Uterus (tissue), 4 donors: ENCODE results near the gene METTL24. TPM values are rescaled to one million over a fixed set of nuclear protein-coding genes. Genes with fewer than 3 reads are reported as not detected.
A peak's percentile ranks its signal among the peaks of the same experiment; 100 is the strongest.

Experiments used
- DNase-seq, 2 donors: peaks; one replicate each; pipeline ENCODE4 v3.0.0-alpha.2; 2019 to 2020
- H3K27ac ChIP-seq, 2 donors: fragments of 200-600 bp; sonication (generic); 1 replicate in 1 of 2; 2 replicates in 1 of 2; pipeline ENCODE4 v1.5.1; 2016 to 2018
- H3K27me3 ChIP-seq, 2 donors: fragments of 200-600 bp; sonication (generic); one replicate each; pipeline ENCODE4 v1.5.1; 2018 to 2019; ENCODE audit warnings: control low read depth in 1 of 2
- H3K36me3 ChIP-seq, 2 donors: fragments of 200-600 bp; sonication (generic); one replicate each; pipeline ENCODE4 v1.5.1; 2019; ENCODE audit warnings: control low read depth in 1 of 2
- H3K4me1 ChIP-seq, 2 donors: fragments of 200-600 bp; sonication (generic); one replicate each; pipeline ENCODE4 v1.5.1; 2018 to 2019; ENCODE audit warnings: control low read depth in 1 of 2
- H3K4me3 ChIP-seq, 2 donors: fragments of 200-600 bp; sonication (generic); 1 replicate in 1 of 2; 2 replicates in 1 of 2; pipeline ENCODE4 v1.5.1; 2018 to 2019; ENCODE audit warnings: mild to moderate bottlenecking in 1 of 2
- H3K9me3 ChIP-seq, 2 donors: fragments of 200-600 bp; sonication (generic); one replicate each; pipeline ENCODE4 v1.5.1; 2019; ENCODE audit warnings: control low read depth in 1 of 2
- CTCF ChIP-seq, 4 experiments: fragments of 200-600 bp in 2 of 4; fragments of 450-650 bp in 2 of 4; sonication (generic) in 2 of 4; IDR thresholded peaks; one replicate each; pipeline ENCODE4 v1.5.1; 2016 to 2019; ENCODE audit warnings: antibody characterized with exemption in 4 of 4, mild to moderate bottlenecking in 2 of 4, moderate library complexity in 1 of 4
- POLR2A ChIP-seq, 2 donors: fragments of 450-650 bp; IDR thresholded peaks; one replicate each; pipeline ENCODE4 v1.6.1; 2016; ENCODE audit warnings: antibody characterized with exemption in 2 of 2, mild to moderate bottlenecking in 1 of 2, moderate library complexity in 1 of 2
- intact Hi-C: fragments of 100-400 bp; cut with DNase I; formaldehyde crosslinking; loops from one replicate; pipeline ENCODE4 v1.15.1; 2023; ENCODE audit warnings: low total_unique reads
- total RNA-seq, 4 donors: library from RNA; depleted of rRNA in 3 of 4; stranded (reverse); fragments of >200 nt in 3 of 4; gene quantifications; one replicate each; pipeline versions ENCODE4 v1.1.0 to v1.2.4, GENCODE V29; 2014 to 2023
- donor health status: DM: yes; HTN: yes; CAD: no.

METTL24 gene
- total RNA-seq, 4 donors from 2014 or later, result 18.0 to 47.2 (median 30.7) TPM; not detected in 1

DNA sequence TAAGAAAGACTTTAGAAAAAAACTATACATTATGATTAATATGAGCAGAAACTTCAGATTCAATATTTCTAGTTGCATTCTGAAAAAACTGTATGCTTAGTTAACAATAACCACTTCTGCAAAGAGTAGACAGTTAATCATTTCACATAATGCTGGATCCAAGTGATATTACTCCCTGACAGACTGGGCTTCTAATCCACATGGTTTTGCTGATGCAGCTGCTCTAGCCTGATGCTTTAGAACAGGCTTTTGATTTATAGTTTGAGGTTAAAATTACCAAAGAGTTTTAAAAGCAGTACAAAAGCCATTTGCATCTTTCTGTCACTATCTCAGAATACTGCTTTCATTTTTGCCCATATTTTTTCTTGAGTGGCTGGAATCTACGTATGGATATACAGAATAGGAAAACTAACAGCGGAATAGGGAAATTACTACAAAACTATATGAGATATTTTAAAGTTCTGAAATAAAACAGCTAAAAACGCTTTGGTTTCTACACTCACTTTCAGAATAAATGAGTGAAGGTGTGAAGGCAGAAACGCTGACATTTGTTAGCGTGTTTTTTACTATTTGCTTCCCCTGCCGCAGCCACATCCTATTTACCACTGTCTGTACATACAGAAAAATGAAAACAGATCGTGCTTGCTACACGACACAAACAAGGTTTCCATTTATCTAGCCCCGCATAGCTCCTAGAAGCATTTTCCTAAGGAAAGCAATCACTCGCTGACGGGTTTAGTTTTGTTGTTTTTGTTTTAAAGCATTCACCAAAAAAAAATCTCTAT lies 61.7 kb downstream of the METTL24 start:
- Histone ChIP-seq H3K4me3 (peak overlapping the region in 1 of 2 donors; percentile 31), H3K36me3 (no peaks in the 10 kb centered on the region), H3K9me3 (no peaks in the 10 kb centered on the region), H3K27me3 (no peaks in the 10 kb centered on the region), H3K4me1 (no peaks in the 10 kb centered on the region), H3K27ac (peak overlapping the region; percentile 50 to 67)
- intact Hi-C loops, result no loop called here
- DNase-seq, result no peak
- TF ChIP-seq CTCF (IDR thresholded peaks at IDR 0.05) (no peak), POLR2A (IDR thresholded peaks at IDR 0.05) (no peak)

GRCh38 chr6:110295451-110296165 lies 62.5 kb downstream of the METTL24 start:
- Histone ChIP-seq H3K9me3 (no peaks in the 10 kb centered on the region), H3K27ac (peak overlapping the region in 1 of 2 donors; percentile 50), H3K27me3 (no peaks in the 10 kb centered on the region), H3K4me1 (no peaks in the 10 kb centered on the region), H3K36me3 (no peaks in the 10 kb centered on the region), H3K4me3 (no peak overlapping the region)
- no peak for DNase-seq
- intact Hi-C loops, result no loop called here
- TF ChIP-seq POLR2A (IDR thresholded peaks at IDR 0.05) (no peak), CTCF (IDR thresholded peaks at IDR 0.05) (no peak)

GRCh38 chr6:110287462-110288341 lies 70.4 kb downstream of the METTL24 start:
- H3K36me3 ChIP-seq, result no peaks in the 10 kb centered on the region
- no peak overlapping the region for H3K27ac ChIP-seq
- intact Hi-C loops, result no loop called here
- TF ChIP-seq POLR2A (IDR thresholded peaks at IDR 0.05), result no peak
- H3K27me3 ChIP-seq, result no peaks in the 10 kb centered on the region
- H3K4me3 ChIP-seq, result no peak overlapping the region
- peaks cover 0 to 7% of the 10 kb centered on the region in 2 donors for H3K4me1 ChIP-seq
- no peak for DNase-seq
- H3K9me3 ChIP-seq, result no peaks in the 10 kb centered on the region

DNA sequence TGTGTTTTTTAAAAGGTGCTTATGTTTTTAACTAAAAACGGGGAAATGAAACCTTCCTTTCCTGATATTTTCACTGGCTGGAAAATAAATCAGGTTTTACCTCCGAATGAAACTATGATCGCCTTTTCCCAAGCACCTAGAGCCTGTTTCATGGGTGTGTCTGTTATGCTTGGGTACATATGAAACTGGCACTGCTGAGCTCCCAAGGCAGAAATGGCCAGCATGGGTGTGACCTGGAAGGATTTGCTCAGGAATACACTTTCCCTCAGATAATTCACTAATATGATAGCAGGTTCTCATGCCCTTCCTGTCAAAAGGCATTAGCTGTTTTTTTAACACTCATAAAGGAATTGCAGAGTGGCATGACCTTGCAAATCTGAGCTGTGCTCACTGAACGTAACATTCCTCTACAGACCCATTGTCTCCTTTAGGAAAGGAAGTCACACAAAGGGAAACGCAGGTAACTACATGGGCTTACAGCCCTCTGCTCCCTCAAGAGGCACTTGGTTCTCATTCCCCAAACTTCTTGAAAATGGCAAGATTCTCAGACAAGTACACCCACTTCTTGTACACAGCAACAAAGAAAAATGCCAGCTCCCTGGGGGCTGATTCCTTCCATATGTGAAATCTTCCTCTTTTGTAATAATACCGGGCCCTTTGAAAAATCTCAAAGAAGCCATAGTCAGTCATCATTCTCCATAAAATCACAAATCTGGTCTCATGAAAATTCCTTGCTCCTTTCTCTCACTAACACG lies 72.7 kb downstream of the METTL24 start:
- intact Hi-C loops, result no loop called here
- Histone ChIP-seq H3K36me3 (no peaks in the 10 kb centered on the region), H3K27ac (no peak overlapping the region), H3K9me3 (no peaks in the 10 kb centered on the region), H3K27me3 (no peaks in the 10 kb centered on the region), H3K4me3 (no peak overlapping the region), H3K4me1 (peaks cover 0 to 7% of the 10 kb centered on the region in 2 donors)
- TF ChIP-seq POLR2A (IDR thresholded peaks at IDR 0.05) (no peak), CTCF (IDR thresholded peaks at IDR 0.05) (no peak)
- DNase-seq, result no peak

- TF ChIP-seq CTCF (IDR thresholded peaks at IDR 0.05) (no peak), POLR2A (IDR thresholded peaks at IDR 0.05) (no peak)
- Histone ChIP-seq H3K36me3 (no peaks in the 10 kb centered on the region), H3K4me3 (no peak overlapping the region), H3K27me3 (no peaks in the 10 kb centered on the region), H3K27ac (no peak overlapping the region), H3K4me1 (peaks cover 0 to 7% of the 10 kb centered on the region in 2 donors), H3K9me3 (no peaks in the 10 kb centered on the region)
- DNase-seq, result no peak
- intact Hi-C loops, result no loop called here
Observed at GRCh38 chr6:110284855-110285254, 73.3 kb downstream of the METTL24 start.
